ENCODE results near the gene RNU4-1.

DNA sequence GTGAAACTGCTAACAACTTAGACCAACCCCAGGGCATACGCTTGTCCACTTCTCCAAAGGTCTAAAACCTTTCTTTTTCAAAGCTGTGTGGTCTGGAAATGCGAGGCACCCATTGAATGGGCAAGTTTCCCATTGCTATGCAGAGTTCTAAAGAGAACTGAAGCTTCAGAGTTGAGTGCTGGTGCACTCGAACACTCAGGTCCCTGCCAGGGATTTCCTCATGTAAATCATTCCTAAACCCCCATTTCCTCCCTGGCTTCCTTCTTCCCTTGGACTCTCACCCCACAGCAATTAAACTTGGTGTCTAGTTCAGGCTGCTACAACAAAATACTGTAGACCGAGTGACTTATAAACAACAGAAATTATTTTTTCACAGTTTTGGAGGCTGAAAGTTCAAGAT, 25.3 kb downstream of the RNU4-1 start:
- TF ChIP-seq EZH2 (IDR thresholded peaks at IDR 0.05; ENCODE audit: borderline replicate concordance, low read length) = no peak
- TF ChIP-seq CTCF (IDR thresholded peaks at IDR 0.05; ENCODE audit: low read length) = no peak
